Subcutaneous adipose tissue (tissue), 4 donors: ENCODE results near the gene KRTCAP3. TPM values are rescaled to one million over a fixed set of nuclear protein-coding genes. Genes with fewer than 3 reads are reported as not detected.

Experiments used
- total RNA-seq, 4 donors: library from RNA; depleted of rRNA; stranded (reverse); fragments of >200 nt; gene quantifications; one replicate each; pipeline ENCODE4 v1.1.0, GENCODE V29; 2016
- TF ChIP-seq, protein P1 (sequence below): fragments of 450-650 bp; IDR thresholded peaks from one replicate; pipeline ENCODE4 v1.5.1; 2016; ENCODE audit warnings: low read depth, mild to moderate bottlenecking, control low read depth, antibody characterized with exemption, moderate library complexity

The KRTCAP3 gene
- total RNA-seq: 1 to 10 TPM in 2 of 4 donors, under 1 TPM in 1, not detected in 1; 0.66 to 2.0 (median 1.1) TPM

DNA sequence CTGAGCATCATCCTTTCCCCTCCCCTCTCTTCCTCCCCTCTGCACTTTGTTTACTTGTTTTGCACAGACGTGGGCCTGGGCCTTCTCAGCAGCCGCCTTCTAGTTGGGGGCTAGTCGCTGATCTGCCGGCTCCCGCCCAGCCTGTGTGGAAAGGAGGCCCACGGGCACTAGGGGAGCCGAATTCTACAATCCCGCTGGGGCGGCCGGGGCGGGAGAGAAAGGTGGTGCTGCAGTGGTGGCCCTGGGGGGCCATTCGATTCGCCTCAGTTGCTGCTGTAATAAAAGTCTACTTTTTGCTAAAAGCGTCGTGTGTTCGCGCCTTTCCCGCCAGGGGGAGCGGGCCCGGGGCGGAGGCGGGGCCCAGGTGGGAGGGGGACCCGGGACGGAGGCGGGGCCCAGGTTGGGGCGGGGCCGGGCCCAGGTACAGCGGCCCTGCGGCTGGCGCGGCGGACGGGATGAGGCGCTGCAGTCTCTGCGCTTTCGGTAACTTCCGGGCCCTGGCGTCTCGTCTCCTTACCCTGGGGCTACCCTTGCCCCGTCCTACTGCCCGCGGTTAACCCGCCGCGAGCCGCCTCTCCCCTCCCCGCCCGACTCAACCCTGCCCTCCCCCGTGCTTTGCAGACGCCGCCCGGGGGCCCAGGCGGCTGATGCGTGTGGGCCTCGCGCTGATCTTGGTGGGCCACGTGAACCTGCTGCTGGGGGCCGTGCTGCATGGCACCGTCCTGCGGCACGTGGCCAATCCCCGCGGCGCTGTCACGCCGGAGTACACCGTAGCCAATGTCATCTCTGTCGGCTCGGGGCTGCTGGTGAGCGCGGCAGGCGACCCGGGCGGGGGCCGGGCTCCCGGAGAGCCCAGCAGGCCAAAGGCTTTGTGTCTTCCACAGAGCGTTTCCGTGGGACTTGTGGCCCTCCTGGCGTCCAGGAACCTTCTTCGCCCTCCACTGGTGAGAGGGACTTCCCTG, at the start of gene KRTCAP3:
Gene KRTCAP3 (plus strand): TSS at position 424 of the 962 bp plus-strand sequence. CDS start 32 bp downstream, at position 456.
- TF ChIP-seq, protein P1, sequence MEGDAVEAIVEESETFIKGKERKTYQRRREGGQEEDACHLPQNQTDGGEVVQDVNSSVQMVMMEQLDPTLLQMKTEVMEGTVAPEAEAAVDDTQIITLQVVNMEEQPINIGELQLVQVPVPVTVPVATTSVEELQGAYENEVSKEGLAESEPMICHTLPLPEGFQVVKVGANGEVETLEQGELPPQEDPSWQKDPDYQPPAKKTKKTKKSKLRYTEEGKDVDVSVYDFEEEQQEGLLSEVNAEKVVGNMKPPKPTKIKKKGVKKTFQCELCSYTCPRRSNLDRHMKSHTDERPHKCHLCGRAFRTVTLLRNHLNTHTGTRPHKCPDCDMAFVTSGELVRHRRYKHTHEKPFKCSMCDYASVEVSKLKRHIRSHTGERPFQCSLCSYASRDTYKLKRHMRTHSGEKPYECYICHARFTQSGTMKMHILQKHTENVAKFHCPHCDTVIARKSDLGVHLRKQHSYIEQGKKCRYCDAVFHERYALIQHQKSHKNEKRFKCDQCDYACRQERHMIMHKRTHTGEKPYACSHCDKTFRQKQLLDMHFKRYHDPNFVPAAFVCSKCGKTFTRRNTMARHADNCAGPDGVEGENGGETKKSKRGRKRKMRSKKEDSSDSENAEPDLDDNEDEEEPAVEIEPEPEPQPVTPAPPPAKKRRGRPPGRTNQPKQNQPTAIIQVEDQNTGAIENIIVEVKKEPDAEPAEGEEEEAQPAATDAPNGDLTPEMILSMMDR: no peak

DNA sequence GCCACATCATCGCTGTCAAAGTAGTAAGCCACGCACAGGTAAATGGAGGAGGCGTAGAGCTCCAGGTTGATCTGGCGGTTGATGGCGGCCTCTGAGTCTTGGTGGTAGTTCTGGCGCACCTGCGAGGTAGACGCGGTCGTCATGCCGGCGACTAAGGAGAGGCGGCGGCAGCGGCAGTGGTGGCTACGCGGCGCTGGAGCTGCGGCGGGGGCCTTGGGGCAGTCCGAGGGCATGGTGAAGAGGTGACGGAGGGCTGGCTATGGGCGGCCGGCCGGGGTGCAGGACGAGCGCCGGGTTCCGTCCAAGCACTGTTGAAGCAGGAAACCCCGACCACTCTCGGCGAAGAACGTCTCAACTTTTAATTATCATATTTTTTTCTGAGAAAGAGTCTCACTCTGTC, 49.0 kb upstream of the KRTCAP3 start:
- TF ChIP-seq, protein P1: no peak

GRCh38 chr2:27398962-27399361, 43.2 kb upstream of the KRTCAP3 start:
- TF ChIP-seq, protein P1: no peak

GRCh38 chr2:27400348-27401135, 41.6 kb upstream of the KRTCAP3 start:
- TF ChIP-seq, protein P1: no peak

- TF ChIP-seq, protein P1: no peak
These were observed 34.2 kb upstream of the KRTCAP3 start for GRCh38 chr2:27407798-27408491.

- TF ChIP-seq, protein P1: no peak
These were observed 33.4 kb upstream of the KRTCAP3 start for GRCh38 chr2:27408601-27409320.
